HT-29 (cell line): ENCODE data around the gene DIAPH3. TPM values are rescaled to one million over a fixed set of nuclear protein-coding genes. Genes with fewer than 3 reads are reported as not detected.
"Not testable (repeated sequence)": the region's sequence is repeated elsewhere in the genome, so short reads cannot be mapped to it uniquely, and the experiment has no call there.

Experiments
- DNase-seq: peaks from one replicate; pipeline ENCODE4 v3.0.0-alpha.2; 2015; ENCODE audit warnings: low spot score
- total RNA-seq: library from RNA; depleted of rRNA; stranded (reverse); fragments of >200 nt; shearing (Covaris generic); gene quantifications from 2 replicates; pipeline ENCODE4 v1.2.3, GENCODE V29; 2014

DIAPH3 gene
- total RNA-seq, 1 experiment from 2014 or later: 7.9 TPM

DNA sequence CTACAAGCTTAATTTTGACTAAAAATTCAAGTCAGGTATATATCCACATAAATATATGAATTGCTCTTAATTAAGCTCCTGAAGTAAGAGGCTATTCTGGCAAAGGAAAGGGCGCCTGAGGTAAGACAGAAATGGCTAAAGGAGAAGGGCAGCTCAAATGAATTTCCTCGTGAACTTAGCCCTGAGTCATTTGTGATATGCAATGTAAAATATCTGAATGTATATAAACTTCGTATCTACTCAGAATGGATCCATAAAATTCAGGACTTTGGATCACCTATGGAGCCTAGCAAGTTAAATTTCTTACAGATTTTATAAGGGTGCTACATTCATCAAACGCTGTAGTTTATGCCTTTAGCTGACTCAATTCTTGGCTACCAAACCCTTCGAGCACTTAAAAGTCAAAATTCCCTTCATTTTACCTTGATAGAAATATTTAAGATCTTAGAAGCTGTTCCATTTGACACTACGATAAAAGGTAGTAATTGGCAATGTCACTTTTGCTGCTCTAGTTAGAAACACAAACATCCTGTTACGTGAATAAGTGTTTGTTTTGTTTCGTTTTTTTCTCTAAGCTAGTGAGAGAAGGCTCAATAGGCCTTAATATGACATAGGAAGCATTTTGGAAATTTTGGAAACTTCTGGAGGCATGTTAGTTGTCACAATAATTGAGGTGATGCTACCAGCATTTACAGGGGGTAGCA, 69.2 kb downstream of the DIAPH3 start:
- no peak for DNase-seq

DNA sequence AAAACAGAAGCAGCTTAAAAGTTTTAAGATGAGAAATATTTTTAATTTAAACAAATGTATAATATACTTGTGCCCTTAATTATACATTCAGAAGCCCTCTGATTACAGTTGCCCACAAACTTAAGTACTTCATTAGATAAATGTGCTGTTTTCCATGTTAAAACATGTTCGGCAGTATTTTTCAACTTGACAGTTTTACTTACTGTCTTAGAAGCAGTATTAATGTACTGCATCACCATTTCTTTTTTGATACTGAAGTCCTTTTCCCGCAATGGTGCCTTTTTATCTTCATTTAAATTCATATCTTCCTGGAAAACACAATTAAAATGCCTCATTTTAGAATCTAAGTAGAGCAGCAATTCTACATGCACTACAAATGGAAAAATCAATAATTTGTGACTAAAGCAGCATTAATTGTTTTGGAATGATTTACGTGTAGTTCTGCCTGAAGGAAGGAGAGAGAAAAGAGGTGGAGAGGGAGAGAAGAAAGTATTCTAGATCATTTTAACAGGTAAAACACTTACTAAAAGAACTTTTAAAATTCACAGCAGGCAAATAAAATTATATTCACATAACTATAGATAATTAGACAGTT, 70.2 kb downstream of the DIAPH3 start:
- no peak for DNase-seq

DNA sequence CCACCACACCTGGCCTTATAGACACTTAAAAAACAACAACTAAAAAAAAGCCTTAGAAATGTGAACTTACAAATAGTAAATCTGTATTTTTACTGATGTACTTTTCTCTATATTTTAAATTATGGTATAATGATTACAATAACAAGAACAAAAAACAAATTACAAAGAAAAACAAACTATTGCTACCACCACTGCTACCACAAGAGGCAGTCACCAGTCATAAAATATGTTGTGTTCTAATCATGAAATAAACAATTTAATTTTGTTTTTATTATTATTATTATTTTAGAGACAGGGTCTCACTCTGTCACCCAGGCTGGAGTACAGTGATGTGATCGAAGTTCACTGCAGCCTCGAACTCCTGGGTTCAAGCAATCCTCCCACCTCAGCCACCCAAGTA, 72.2 kb downstream of the DIAPH3 start:
- DNase-seq: no peak

DNA sequence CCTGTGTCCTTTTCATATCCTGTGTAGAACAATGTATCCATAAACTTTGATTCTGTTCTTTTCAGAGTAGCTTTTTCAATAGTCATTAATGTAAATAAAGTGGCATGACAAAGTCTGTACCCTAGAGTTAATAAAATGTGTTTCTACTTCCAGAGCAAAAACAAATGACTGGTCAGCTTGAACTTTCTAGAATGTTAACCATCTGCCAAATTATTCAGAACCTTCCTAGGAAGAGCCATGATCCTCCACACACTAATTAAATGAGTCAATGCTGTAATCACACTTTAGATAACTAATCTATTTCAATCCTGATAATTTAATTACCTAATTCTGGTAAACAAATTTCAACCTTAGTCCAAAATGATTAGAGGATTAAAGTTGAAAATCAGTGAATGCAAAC, 73.2 kb downstream of the DIAPH3 start:
- no peak for DNase-seq

DNA sequence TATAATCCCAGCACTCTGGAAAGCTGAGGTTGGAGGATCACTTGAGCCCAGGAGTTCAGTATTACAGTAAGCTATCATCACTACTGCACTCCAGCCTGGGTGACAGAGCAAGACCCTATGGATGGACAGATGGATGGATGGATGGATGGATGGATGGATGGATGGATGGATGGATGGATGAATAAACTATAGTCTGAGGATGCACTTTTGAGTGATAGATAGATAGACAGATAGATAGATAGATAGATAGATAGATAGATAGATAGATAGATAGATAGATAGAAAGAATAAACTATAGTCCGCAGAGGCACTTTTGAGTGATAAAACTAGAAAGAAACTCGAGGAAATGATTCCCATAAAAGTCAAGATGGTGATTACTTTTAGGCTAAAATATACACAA, 79.9 kb downstream of the DIAPH3 start:
- not testable (repeated sequence) for DNase-seq

DNA sequence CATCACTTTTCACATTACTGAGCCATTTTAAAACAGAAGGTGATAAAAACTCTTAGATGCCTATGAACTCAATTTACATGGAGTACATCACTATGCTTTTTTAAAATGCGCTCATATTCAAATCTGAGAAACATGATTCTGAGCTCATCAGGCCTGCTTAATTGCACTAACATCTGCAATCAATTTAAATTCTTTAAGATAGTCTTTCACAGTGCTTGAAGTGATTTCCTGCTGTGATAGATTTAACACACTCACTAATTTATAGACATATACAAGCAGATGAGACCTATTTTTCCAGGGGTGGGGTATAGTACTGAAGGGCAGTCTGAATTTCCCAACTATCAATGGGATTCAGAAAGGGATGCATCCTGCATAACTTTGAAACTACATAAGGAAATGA, 82.9 kb downstream of the DIAPH3 start:
- DNase-seq: no peak

DNA sequence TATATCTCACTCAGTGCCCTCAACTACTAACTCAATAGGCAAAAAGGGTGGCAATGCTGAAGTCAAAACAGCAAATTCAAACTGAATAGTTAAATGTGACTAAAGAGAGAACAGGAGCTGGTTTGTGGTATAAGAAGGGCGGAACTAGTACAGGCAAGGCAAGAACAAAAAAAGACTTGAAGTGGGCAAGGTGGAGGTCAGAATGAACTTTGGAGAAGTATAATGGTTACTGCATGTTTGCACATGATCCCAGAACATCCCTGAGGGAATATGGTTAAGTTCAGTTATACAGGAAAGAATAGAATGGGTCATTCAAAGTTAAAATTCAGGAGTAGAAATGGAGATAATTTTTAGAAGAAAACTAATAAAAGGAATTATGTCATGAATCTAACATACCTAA, 85.5 kb downstream of the DIAPH3 start:
- no peak for DNase-seq

DNA sequence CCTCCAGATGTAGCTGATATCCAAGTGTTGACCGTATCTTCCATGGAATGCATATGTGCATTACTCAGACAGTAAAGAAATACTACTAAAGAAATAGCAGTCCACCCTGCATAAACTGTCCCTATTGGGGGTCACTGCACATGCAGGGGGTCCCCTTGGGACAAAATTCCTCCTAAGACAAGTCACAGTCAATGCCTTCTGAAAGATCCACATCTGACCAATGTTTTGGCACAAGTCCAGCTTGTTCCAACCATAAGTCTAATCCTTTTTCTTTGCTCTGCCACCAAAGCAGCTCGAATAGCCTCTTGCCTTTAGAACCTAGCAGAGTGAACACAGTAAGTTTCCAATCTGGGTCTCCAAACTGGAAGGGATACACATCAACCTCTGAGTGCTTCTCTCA, 87.9 kb downstream of the DIAPH3 start:
- no peak for DNase-seq

DNA sequence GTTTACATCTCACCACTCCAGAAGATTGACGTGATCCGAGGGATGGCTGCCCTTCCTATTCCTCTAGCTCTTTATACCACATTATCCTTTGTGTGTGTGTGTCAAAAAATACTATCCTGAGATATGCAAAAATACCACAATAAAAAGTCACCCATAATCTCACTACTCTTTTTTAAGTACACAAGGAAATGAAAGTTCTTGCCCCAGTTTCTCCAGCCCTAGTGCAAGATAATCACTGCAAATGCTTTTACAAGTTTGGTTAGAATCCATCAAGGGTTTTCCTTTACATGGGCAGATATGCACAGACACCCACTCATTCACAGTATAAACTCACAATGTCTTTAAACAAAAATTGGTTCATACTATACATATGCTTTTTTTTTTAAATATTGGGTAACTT, 89.3 kb downstream of the DIAPH3 start:
- no peak for DNase-seq

DNA sequence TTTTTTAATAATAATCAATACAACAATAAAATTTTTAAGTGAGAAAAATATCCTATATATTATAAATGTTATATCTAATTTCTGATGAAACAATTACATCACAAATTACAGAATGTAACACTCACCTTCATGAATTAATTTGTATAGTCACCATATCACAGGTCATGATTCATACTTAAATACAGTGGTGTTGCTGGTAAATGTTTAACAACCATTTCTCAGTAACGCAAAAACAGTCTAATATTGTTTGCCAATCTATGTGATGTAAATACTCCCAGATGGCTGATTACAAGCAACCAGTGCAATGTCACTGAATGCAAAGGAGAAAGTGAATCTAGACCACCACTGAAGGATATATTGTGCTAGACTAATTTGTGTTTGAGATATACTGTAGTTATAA, 97.5 kb downstream of the DIAPH3 start:
- peak; percentile 6 for DNase-seq

DNA sequence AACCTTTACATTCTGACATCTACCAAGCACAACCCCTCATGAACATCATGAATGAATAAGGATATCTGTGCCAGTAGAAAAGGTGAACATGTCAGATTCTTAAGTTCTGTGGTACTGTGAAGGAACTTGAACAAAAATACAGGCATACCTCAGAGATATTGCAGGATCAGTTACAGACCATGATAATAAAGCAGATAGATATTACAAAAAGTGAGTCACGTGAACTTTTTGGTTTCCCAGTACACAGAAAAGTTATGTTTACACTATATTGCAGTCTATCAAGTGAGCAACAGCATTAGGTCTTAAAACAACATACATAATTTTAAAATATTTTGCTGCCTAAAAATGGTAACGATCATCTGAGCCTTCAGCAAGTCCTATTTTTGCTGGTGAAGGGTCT, 101.2 kb downstream of the DIAPH3 start:
- no peak for DNase-seq

DNA sequence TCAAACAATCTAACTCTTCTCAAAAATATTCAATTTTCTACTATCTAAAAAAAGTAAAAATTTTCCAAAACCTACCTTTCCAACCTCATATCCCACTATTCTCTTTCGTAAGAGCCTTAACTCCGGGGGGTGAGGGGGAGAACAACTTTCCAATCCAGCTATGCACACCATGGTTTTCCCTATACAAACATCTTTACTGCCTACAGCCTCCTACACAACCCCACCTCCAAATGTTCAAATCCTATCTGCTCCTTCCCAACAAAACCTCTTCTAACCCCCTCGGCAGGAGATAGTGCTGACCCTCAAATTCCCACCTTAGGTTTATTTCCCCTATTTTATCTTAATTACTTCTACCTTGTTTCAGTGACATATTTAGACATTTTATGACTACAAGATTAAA, 102.0 kb downstream of the DIAPH3 start:
- DNase-seq: no peak

DNA sequence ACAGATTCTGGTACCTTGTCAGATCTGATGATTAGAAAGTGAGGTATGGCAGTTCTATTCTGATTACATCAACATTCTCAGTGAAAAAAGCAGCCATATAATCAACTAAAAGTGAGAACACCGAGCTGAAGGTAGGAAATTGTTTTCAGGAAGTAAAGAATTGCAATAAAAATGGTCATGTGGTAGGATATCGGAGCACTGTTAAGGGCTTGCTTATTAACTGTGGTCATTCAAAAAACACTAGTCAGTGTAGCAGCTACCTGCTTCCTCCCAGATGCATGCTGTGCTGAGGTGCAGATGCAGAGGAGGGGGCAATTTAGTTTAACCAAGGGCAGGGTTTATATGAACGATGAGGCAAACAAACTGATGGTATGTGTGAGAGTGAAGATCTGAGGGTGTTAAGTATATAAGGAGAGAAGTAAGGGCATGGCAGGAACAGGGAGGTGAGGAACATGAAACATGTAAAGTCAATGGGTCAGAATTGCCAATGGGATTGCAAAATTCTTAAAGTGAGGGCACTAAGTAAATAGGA, 111.9 kb downstream of the DIAPH3 start:
- DNase-seq: no peak

DNA sequence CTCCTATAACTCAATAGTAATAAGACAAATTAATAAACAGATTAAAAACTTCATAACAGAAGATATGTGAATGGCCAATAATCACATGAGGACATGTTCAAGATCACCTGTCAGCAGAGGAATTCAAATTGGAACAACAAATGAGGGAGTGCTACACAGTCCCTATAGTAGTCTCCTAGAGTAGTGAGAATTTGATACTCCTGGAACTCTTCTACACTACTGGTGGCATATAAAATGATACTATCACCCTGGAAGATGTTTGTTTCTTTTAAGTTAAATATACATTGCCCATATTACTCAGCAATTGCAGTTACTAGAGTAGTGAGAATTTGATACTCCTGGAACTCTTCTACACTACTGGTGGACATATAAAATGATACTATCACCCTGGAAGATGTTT, 115.4 kb downstream of the DIAPH3 start:
- DNase-seq: not testable (repeated sequence)

DNA sequence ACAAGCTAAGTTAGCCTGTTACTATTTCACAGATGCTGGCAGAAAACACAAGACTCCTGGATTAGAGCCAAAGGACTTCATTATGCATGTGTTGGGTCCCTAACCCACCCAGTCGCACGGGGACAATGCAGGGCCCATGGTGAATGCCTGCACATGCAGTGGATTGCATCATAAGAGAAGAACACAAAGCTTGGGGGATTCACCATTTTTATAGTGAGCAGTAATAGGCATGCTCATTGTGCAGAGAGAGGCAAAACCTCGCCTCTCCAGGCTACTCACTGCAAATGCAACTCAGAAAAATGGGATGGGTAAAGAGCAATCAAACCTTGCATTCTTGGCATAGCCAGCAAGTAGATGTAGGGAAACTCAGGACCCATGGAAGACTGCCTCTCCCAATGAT, 115.8 kb downstream of the DIAPH3 start:
- DNase-seq: no peak

DNA sequence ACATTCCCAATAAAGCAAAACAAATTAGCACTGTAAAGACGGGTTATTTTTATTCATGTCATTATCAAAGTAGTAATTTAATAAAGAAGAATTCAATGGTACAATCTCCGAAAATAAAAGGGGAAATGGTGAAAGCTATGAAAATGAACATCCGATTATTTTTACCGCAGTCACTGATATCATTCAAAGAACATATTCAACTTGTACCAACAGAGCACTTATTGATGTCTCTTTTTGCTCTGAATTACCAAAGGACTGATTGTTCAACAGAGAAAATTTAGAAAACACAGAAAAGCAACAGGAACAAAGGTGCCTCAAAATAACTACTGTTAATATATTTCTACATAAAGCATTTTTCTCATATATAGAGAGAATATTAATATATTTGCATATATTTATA, 119.4 kb downstream of the DIAPH3 start:
- DNase-seq: no peak

DNA sequence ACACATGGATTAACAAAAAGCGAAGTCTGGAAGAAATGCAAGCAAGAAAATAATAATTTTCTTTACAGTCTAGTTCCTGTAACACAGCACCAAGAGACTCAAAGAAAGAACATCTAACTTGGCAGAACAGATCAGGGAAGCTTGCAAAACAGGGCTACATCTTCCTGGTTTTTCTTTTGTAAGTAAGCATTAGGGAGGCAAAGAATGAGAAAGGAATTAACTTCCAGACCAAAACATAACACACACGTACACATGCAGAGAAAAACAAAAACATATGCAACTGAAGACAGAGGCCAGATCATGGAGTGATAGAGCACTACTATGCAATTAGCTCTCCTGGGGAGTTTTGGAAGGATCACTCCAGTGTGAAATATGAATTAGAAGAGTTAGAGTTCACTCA, 120.5 kb downstream of the DIAPH3 start:
- DNase-seq: no peak

DNA sequence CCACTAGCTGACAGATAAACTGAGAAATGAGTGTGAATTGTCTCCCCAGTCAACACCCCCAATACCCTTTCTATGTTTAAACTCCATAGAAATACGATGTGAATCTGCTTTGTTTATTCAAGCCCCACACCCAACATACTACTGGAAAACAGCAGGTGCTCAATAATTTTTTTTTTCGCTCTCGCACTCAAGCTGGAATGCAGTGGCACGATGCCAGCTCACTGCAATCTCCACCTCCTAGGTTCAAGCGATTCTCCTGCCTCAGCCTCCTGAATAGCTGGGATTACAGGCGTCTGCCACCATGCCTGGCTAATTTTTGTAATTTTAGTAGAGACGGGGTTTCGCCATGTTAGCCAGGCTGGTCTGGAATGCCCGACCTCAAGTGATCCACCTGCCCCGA, 123.1 kb downstream of the DIAPH3 start:
- DNase-seq: not testable (repeated sequence)

DNA sequence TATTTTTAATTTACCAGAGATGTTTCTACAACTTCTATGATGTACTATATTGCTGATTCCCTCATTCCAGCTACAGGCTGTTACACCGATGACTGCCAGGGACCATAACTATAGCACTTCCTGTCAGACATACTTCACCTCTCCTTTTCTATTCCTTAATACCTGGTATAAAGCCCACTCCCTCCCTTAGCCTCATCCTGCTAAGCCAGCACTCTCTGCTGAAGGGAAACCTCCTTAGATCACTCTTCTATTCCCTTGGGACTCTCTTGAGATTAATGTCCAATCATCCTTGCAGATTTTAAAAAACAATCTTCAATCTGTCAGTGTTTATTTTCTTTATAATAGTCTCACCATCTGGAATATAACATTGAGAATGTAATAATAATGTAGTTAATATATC, 127.9 kb downstream of the DIAPH3 start:
- no peak for DNase-seq

DNA sequence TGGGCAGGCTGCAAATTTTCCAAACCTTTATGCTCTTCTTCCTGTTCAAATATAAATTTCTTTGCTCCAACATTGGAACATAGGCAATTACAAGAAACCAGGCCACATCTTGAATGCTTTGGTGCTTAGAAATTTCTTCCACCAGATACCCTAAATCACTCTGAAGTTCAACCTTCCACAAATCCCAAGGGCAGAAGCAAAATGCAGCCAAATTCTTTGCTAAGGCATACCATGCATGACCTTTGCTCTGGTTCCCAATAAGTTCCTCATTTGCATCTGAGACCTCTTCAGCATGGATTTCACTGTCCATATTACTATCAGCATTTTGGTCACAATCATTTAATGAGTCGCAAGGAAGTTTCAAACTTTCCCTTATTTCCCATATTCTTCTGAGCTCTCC, 130.9 kb downstream of the DIAPH3 start:
- no peak for DNase-seq

DNA sequence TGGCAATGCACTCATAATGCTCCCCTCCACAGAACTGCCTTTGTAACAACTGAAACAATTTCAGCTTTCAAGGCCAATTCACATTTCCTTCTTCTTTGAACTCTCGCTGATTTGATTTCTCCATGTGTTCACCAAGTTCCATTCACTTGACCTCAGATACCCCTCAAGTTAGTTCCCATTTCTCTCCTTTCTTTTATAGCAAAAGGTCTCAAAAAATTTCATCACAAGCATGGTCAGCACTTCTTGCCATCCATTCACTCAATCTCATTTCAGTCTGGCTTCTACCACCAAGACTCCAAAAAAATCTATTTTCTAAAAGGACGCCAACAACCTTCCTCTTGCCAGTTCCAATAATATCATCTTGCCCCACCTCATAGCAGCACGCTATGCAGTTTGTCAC, 135.7 kb downstream of the DIAPH3 start:
- DNase-seq: no peak

DNA sequence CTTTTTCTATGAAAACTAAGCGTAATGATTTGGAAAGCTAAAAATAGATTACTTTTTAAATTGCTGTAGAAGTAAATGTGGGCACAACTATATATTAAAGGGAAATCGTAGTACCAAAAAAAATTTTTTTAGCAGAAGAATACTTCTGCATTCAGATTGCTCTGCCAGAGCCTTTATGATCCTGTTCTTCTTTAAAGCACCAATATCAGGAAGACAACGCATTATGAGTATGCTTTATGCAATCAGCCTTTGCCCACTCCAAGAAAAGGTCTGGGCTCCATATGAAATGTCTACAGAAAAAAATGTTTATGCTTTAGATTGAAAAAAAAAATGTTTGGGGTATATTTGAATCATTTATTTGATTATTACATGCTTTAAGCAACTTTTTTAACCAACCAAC, 137.4 kb downstream of the DIAPH3 start:
- DNase-seq: no peak

DNA sequence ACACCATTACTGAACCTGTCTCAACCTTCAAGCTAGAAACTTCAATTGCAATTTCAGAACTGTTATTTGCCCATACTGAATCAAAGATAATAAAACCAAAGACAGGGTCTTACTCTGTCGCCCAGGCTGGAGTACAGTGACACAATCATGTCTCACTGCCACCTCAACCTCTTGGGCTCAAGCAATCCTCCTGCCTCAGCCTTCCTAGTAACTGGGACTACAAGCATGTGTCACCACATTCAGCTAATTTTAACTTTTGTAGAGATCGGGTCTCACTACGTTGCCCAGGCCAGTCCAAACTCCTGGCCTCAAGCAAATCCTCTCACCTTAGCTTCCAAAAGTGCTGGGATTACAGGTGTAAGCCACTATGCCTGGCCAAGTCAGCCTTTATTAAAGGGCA, 143.4 kb downstream of the DIAPH3 start:
- DNase-seq: no peak
